ENCODE results near the gene SENP1.

DNA sequence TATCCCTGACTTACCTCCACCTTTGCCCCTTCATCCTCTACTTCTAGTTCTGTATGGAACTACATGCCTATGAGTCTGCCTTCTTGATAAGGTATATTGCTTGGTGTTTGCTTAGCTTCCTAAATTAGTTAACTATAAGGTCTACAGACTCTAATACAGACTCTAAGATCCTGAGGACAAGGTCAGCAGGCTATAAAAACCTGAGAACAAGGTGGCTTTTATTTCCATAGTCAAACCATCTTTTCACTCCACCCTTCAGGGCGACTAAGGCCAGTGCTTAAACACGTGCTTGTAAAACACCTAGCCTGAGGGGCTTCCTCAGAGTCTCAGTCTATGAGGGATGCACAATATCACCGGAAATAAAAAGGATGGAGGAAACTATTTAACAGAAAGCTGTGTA is 65.5 kb downstream of the SENP1 start:
- TF ChIP-seq, protein P1, sequence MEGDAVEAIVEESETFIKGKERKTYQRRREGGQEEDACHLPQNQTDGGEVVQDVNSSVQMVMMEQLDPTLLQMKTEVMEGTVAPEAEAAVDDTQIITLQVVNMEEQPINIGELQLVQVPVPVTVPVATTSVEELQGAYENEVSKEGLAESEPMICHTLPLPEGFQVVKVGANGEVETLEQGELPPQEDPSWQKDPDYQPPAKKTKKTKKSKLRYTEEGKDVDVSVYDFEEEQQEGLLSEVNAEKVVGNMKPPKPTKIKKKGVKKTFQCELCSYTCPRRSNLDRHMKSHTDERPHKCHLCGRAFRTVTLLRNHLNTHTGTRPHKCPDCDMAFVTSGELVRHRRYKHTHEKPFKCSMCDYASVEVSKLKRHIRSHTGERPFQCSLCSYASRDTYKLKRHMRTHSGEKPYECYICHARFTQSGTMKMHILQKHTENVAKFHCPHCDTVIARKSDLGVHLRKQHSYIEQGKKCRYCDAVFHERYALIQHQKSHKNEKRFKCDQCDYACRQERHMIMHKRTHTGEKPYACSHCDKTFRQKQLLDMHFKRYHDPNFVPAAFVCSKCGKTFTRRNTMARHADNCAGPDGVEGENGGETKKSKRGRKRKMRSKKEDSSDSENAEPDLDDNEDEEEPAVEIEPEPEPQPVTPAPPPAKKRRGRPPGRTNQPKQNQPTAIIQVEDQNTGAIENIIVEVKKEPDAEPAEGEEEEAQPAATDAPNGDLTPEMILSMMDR (IDR thresholded peaks at IDR 0.05): no peak
- TF ChIP-seq POLR2A (IDR thresholded peaks at IDR 0.05): no peak

Data from heart left ventricle (tissue), 13 donors.